ENCODE data around the gene OR14J1. TPM values are rescaled to one million over a fixed set of nuclear protein-coding genes. Genes with fewer than 3 reads are reported as not detected.
"Not testable (repeated sequence)": the region's sequence is repeated elsewhere in the genome, so short reads cannot be mapped to it uniquely, and the experiment has no call there.

Gene OR14J1, protein sequence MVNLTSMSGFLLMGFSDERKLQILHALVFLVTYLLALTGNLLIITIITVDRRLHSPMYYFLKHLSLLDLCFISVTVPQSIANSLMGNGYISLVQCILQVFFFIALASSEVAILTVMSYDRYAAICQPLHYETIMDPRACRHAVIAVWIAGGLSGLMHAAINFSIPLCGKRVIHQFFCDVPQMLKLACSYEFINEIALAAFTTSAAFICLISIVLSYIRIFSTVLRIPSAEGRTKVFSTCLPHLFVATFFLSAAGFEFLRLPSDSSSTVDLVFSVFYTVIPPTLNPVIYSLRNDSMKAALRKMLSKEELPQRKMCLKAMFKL
- 0.06 TPM for polyA plus RNA-seq (ENCODE audit: insufficient read length)

DNA sequence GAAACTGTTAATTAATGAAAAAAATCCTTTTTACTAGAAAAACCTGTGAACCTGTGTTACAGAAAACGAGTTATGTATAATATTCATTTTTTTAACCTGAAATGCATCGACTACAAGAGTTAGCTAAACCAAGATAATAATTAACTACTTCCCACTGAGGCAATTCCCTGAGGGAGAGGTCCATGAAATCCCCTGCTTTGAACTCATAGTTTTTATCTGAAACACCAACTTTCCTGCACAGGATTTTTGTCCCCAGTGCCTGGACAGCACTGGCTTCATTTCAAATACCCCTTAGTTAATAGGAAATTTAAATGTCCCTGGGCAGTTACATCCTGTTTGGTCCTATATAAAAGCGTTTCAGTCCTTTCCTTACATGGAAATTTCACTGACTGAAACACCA, at the start of gene OR14J1:
Gene OR14J1, plus strand, starts transcription at position 386 of the 400 bp plus-strand sequence. CDS start 4,989 bp downstream, outside the sequence.
- no peak for DNase-seq

DNA sequence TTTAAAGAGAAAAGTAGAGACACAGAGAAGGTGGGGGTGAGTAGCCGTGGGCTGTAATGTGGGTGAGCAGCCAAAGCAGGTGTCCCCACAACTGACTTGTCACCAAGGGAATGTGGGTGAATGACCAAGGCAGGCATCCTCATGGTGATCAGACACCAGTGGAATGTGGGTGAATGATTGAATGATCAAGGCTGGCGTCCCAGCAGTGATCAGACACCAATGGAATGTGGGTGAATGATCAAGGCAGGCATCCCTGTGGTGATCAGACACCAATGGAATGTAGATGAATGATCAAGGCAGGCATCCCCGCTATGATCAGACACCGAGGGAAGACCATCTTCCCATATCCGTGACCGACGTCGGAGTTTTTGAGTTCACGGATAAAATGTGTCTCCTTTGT, 49.8 kb upstream of the OR14J1 start:
- DNase-seq, result no peak

DNA sequence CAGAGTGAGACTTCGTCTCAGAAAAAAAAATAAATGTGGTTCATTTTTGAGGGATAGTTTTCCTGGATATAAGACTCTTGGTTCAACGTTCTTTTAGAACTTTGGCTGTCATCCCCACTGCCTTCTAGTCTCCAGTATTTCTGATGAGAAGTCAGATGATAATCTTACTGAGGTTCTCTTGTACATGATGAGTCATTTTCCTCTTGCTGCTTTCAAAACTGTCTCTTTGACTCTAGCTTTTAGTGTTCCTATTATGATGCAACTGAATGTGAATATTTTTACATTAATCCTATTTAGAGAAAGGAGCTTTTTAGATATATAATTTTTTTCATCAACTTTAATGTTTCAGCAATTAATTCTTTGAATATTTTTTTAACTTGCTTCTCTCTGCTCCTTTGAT, 46.0 kb upstream of the OR14J1 start:
- DNase-seq, result no peak

DNA sequence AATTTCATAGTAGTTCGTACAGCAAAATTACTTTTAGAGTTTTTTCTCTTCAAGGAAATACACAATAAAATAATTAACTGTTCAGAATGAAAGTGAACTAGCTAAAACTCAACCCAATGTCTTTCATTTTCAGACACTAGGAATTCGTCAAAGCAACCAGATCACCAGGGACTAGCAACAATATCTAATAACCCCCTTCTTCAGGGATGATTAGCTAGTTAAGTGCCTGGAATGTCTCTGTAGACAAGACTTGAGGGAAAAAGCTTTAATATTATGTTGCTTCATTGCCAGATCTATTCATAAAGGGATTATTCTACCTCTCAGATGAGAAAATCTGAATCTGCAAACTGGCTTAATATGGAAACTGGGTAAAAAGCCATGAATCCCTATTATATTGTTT, 41.8 kb upstream of the OR14J1 start:
- DNase-seq, result no peak

DNA sequence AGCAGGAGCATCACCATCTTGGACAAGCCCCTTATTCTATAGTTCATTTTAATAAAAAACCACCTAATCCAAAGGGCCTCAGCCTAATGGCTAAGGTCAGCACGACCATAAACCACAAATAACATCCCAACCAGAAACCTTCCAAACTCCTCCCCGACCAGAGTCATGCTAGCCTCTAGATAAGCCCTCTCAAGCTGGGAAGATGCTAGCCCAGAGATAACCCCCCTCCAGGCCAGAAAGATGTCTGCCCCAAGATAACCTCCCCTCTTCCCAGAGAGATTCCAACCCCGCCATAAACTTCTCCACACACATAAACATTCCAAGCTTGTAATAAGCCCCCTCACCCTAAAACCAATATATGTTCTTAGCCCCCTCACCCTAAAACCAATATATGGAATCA, 38.5 kb upstream of the OR14J1 start:
- DNase-seq, result no peak

DNA sequence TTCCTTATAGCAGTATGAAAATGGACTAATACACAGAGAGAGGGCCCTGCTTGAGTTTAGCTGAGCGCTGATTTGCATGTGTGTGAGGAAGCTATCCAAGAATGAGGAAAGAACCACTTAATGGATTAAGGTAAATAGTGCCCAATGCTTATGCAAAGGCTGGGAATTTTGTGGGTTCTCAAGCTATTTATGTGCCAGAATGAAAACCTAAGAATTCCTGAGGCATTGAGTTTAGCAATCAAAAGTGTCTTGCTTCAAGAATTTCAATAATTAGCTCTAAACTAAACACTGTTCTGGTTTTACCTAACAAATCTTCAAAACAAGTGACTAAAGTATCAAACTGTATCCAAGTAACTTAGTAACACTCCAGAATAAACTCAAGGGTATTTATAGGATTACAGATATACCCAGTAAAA, 7.0 kb upstream of the OR14J1 start:
- no peak for DNase-seq

DNA sequence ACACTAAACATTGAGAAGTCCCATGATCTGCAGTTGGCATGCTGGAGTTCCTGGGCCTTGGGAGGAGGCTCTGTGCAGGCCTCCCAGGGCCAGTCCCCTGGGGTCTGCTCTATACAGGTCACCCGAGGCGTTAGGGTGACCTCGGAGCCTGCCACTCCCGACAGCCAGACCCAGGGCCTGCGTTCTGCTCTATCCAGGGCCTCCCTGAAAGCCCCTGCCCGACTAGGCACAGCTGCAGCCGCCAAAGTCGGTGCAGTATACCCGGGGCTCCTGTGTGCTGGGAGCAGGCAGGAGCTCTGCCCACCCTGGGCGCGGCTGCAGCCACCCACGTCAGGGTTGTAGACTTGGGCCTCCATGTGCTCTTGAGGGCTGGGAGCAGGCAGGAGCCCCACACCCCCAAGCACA, 6.3 kb upstream of the OR14J1 start:
- DNase-seq, result no peak

DNA sequence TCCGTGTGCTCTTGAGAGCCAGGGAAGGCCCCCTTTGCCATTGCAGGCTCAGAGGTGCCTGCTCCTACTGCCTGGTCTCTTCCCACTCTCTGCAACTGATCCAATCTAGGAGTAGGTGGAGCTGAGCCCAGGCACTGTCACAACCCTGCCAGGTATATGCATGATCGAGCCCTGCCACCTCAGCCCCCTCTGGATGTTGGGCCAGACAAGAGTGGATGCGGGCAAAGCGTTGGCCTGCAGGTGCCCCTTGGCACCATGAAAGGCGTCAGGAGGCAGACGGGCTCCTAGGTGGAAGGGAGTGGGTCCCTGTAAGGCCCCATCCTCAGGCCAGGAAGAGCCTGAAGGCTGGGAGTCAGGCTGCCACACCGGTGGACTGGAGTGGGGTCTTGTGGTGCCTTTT, 5.9 kb upstream of the OR14J1 start:
- no peak for DNase-seq

DNA sequence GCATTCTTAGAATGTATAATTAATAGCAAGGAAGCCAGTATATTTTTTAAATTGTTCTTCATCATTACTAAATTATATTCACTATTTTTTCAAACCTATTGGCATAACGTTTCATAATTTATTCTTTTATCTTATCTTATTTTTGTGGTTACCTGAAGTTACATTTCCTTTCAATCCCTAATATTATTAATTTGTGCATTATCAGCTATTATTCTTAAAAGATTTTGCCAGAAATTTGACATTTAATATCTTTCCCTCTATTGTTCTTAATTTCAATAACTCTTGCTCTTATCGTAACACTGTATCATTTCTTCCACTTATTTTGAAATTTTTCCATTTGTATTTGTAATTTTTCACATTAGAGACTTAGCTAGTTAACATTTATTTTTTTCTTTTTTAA, 18.4 kb downstream of the OR14J1 start:
- no peak for DNase-seq

DNA sequence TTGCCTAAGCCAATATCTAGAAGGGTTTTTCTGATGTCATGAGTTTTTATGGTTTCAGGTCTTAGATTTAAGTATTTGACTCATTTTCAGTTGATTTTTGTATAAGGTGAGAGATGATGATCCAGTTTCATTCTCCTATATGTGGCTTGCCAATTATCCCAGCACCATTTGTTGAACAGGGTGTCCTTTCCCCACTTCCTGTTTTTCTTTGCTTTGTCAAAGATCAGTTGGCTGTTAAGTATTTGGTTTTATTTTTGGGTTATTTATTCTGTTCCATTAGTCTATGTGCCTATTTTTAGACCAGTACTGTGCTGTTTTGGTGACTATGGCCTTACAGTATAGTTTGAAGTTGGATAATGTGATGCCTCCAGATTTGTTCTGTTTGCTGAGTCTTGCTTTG, 21.8 kb downstream of the OR14J1 start:
- not testable (repeated sequence) for DNase-seq

DNA sequence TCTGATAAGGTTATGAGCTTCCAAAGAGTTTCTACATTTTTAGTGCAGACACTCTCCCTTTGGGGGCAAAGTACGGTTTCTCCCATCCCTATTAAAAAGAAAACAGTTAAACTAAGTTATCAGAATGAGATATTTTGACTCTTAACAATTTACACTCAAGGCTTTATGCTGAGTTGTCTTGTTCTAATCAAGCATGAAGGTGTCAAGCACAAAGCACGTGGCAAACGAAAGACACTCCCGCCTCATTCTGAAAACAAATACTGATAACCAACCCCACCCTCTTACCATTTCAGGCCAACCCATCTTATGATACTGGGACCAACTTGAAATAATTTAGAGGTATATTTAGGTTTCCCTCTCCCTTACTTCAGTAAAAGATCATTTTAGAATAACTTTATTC, 24.3 kb downstream of the OR14J1 start:
- no peak for DNase-seq

DNA sequence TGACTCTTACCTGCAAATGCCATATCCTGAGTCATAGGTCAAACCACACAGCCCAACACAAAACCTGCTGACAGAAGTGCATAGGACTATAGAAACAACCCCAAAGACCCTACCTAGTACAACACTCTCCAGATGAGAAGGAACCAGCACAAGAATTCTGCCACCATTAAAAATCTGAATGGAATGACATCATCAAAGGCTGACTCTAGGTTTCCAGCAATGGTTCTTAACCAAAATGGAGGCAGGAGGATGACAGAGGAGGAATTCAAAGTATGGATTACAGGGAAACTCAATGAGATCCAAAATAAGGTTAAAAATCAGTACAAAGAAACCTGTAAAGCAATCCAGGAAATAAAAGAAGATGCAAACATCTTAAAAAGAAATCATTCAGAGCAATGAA, 31.2 kb downstream of the OR14J1 start:
- no peak for DNase-seq

DNA sequence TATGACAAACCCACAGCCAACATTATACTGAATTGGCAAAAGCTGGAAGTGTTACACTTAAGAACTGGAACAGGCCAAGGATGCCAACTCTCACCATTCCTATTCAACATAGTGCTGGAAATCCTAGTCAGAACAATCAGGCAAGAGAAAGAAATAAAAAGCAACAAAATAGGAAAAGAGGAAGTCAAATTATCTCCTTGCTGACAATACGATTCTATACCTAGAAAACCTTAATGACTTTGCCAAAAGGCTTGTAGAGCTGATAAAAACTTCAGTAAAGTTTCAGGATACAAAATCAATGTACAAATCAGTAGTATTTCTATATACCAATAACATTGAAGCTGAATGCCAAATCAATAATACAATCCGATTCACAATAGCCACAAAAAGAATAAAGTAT, 34.8 kb downstream of the OR14J1 start:
- DNase-seq, result no peak

DNA sequence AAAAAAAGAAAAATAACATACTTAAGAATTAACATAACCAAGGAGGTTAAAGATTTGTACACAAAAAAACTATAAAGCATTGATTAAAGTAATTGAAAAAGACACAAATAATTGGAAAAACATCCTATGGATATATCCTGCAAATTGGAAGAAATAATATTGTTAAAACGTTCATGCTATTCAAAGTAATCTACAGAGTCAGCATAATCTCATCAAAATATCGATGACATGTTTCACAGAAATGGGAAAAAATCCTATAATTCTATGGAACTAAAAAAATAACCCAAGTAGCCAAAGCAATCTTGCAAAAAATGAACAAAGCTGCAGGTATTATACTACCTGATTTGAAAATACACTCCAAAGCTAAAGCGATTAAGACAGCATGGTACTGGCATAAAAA, 43.9 kb downstream of the OR14J1 start:
- DNase-seq, result no peak

DNA sequence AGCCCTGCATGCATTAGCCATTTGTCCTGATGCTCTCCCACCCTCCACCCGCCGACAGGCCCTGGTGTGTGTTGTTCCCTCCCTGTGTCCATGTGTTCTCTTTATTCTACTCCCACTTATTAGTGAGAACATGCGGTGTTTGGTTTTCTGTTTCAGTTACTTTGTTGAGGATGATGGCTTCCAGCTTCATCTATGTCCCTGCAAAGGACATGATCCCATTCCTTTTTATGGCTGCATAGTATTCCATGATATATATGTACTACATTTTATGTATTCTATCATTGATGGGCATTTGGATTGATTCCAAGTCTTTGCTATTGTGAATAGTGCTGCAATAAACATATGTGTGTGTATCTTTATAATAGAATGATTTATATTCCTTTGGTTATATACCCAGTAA, 47.8 kb downstream of the OR14J1 start:
- not testable (repeated sequence) for DNase-seq

DNA sequence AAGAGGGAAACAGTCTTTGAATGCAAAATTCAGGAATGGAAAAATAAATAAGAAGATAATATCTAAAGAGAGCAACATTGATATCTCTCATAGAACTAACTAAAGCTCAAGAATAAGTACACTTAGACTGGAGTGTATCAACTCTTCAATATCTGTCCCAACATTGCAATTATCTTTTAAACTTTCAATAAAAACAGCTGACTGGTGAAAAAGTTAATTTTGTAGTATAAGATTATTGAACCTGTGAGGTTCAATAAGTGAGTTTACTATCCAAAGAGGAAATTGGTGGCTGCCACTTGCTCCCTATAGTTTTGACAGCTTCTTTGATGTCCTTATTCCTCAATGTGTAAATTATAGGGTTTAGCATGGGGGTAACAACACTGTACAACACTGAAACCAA, 53.5 kb downstream of the OR14J1 start:
- DNase-seq, result no peak

DNA sequence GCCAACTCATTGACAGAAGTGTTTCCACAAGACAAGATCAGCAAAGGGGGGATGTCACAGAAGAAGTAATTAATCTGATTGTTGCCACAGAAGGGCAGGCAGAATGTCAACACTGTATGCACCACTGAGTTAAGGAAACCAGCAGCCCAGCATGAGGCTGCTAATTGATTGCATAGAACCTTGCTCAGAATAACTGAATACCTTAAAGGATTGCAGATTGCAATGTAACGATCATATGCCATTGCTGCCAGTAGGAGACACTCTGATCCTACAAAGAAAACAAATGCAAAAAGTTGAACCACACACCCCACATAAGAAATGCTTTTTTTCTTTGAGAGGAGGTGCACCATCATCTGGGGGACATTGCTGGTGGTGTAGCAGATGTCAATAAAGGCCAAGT, 54.1 kb downstream of the OR14J1 start:
- no peak for DNase-seq

Other genes with a start within 250 kb of the OR14J1 start
- gene OR2B3, start 214.4 kb upstream of the OR14J1 start, polyA plus RNA-seq (ENCODE audit: insufficient read length), result not detected
- not detected for gene OR2J1, start 202.2 kb upstream of the OR14J1 start, polyA plus RNA-seq (ENCODE audit: insufficient read length)
- not detected for gene OR2J3, start 193.6 kb upstream of the OR14J1 start, polyA plus RNA-seq (ENCODE audit: insufficient read length)
- gene OR2J2, start 130.8 kb upstream of the OR14J1 start, polyA plus RNA-seq (ENCODE audit: insufficient read length), result not detected
- gene OR5V1, start 67.2 kb downstream of the OR14J1 start, polyA plus RNA-seq (ENCODE audit: insufficient read length), result not detected
- not detected for gene OR12D3, start 73.6 kb downstream of the OR14J1 start, polyA plus RNA-seq (ENCODE audit: insufficient read length)
- not detected for gene OR12D2, start 93.9 kb downstream of the OR14J1 start, polyA plus RNA-seq (ENCODE audit: insufficient read length)
- not detected for gene OR12D1, start 113.2 kb downstream of the OR14J1 start, polyA plus RNA-seq (ENCODE audit: insufficient read length)
- gene OR10C1, start 137.6 kb downstream of the OR14J1 start, polyA plus RNA-seq (ENCODE audit: insufficient read length), result not detected
- not detected for gene OR11A1, start 155.4 kb downstream of the OR14J1 start, polyA plus RNA-seq (ENCODE audit: insufficient read length)
- gene OR2H1, start 155.5 kb downstream of the OR14J1 start, polyA plus RNA-seq (ENCODE audit: insufficient read length), result not detected
- gene MAS1L, start 186.3 kb downstream of the OR14J1 start, polyA plus RNA-seq (ENCODE audit: insufficient read length), result not detected